ENCODE measurements around the gene HSPA1A.
"Not testable (repeated sequence)": the region's sequence is repeated elsewhere in the genome, so short reads cannot be mapped to it uniquely, and the experiment has no call there.

The HSPA1A gene

GRCh38 chr6:31814677-31815024 lies 692 bp upstream of the HSPA1A start:
- Histone ChIP-seq H3K4me1 (ENCODE audit: control insufficient read depth, insufficient read depth, low read length) (no peaks in the 10 kb centered on the region), H3K36me3 (ENCODE audit: control insufficient read depth, insufficient read depth, low read length) (no peaks in the 10 kb centered on the region), H3K9me3 (ENCODE audit: control insufficient read depth, insufficient read depth, low read length) (no peaks in the 10 kb centered on the region), H3K27ac (ENCODE audit: low read length) (no peak overlapping the region), H3K27me3 (ENCODE audit: control insufficient read depth, insufficient read depth, low read length) (no peaks in the 10 kb centered on the region), H3K4me3 (ENCODE audit: low read length) (peak overlapping the region; percentile 60; the same call in 1 of the 2 replicates)
- no CpG with 5 or more reads among the region's 13 CpGs for WGBS (ENCODE audit: insufficient coverage, insufficient read length)
- DNase-seq (ENCODE audit: low read depth, low spot score), result no peak

DNA sequence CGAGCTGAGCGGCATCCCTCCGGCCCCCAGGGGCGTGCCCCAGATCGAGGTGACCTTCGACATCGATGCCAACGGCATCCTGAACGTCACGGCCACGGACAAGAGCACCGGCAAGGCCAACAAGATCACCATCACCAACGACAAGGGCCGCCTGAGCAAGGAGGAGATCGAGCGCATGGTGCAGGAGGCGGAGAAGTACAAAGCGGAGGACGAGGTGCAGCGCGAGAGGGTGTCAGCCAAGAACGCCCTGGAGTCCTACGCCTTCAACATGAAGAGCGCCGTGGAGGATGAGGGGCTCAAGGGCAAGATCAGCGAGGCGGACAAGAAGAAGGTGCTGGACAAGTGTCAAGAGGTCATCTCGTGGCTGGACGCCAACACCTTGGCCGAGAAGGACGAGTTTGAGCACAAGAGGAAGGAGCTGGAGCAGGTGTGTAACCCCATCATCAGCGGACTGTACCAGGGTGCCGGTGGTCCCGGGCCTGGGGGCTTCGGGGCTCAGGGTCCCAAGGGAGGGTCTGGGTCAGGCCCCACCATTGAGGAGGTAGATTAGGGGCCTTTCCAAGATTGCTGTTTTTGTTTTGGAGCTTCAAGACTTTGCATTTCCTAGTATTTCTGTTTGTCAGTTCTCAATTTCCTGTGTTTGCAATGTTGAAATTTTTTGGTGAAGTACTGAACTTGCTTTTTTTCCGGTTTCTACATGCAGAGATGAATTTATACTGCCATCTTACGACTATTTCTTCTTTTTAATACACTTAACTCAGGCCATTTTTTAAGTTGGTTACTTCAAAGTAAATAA lies 2.0 kb downstream of the HSPA1A start:
- not testable (repeated sequence) for H3K27me3 ChIP-seq (ENCODE audit: control insufficient read depth, insufficient read depth, low read length); H3K4me3 ChIP-seq (ENCODE audit: low read length); H3K36me3 ChIP-seq (ENCODE audit: control insufficient read depth, insufficient read depth, low read length); H3K4me1 ChIP-seq (ENCODE audit: control insufficient read depth, insufficient read depth, low read length); DNase-seq (ENCODE audit: low read depth, low spot score); H3K9me3 ChIP-seq (ENCODE audit: control insufficient read depth, insufficient read depth, low read length); H3K27ac ChIP-seq (ENCODE audit: low read length)
- WGBS (ENCODE audit: insufficient coverage, insufficient read length), result no CpG with 5 or more reads among the region's 37 CpGs

GRCh38 chr6:31817929-31818511 lies 2.7 kb downstream of the HSPA1A start:
- no CpG with 5 or more reads among the region's 8 CpGs for WGBS (ENCODE audit: insufficient coverage, insufficient read length)
- not testable (repeated sequence) for H3K27ac ChIP-seq (ENCODE audit: low read length); H3K9me3 ChIP-seq (ENCODE audit: control insufficient read depth, insufficient read depth, low read length); DNase-seq (ENCODE audit: low read depth, low spot score); H3K36me3 ChIP-seq (ENCODE audit: control insufficient read depth, insufficient read depth, low read length); H3K27me3 ChIP-seq (ENCODE audit: control insufficient read depth, insufficient read depth, low read length); H3K4me3 ChIP-seq (ENCODE audit: low read length); H3K4me1 ChIP-seq (ENCODE audit: control insufficient read depth, insufficient read depth, low read length)

DNA sequence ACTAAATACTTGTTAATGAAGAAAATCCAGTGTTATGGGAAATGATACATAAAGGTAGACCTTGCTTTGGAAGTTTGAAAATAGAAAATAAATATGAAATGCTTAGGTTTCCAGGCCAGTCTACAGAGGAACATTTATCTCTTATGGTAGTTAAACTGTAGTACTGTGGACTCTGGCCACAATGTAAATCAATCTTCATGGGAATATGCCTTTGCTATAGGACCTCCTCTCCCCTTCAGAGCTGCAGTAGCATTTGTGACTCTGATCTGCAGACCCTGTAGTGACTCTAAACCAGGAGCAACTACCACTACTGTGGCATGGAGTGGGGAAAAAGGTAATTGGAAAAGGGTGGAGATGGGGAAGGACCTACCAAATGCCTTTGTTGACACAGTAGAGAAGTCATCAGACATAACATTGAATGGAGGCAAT lies 4.5 kb downstream of the HSPA1A start:
- H3K4me3 ChIP-seq (ENCODE audit: low read length), result no peak overlapping the region
- DNase-seq (ENCODE audit: low read depth, low spot score), result no peak
- no peaks in the 10 kb centered on the region for H3K36me3 ChIP-seq (ENCODE audit: control insufficient read depth, insufficient read depth, low read length)
- H3K9me3 ChIP-seq (ENCODE audit: control insufficient read depth, insufficient read depth, low read length), result no peaks in the 10 kb centered on the region
- H3K4me1 ChIP-seq (ENCODE audit: control insufficient read depth, insufficient read depth, low read length), result no peaks in the 10 kb centered on the region; the same call in 1 of the 2 replicates
- no peaks in the 10 kb centered on the region for H3K27me3 ChIP-seq (ENCODE audit: control insufficient read depth, insufficient read depth, low read length)
- H3K27ac ChIP-seq (ENCODE audit: low read length), result no peak overlapping the region

DNA sequence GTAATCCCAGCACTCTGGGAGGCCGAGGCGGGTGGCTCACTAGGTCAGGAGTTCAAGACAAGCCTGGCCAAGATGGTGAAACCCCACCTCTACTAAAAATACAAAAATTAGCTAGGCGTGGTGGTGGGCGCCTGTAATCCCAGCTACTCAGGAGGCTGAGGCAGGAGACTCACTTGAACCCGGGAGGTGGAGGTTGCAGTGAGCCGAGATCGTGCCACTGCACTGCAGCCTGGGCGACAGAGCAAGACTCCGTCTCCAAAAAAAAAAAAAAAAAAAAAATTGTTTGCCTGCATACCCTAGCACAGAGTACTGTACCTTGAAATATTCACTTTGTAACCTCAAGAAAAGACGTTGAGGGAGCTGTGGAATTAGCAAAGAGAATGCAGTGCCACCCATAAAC lies 5.1 kb downstream of the HSPA1A start:
- no CpG with 5 or more reads among the region's 10 CpGs for WGBS (ENCODE audit: insufficient coverage, insufficient read length)
- H3K4me1 ChIP-seq (ENCODE audit: control insufficient read depth, insufficient read depth, low read length); H3K27ac ChIP-seq (ENCODE audit: low read length): not testable (repeated sequence)

GRCh38 chr6:31821301-31822035 lies 6.1 kb downstream of the HSPA1A start:
- DNase-seq (ENCODE audit: low read depth, low spot score), result no peak
- no peak overlapping the region for H3K27ac ChIP-seq (ENCODE audit: low read length)

More for the DNA sequence above, 5.1 kb downstream of the HSPA1A start:
- DNase-seq (ENCODE audit: low read depth, low spot score); H3K4me3 ChIP-seq (ENCODE audit: low read length); H3K9me3 ChIP-seq (ENCODE audit: control insufficient read depth, insufficient read depth, low read length); H3K36me3 ChIP-seq (ENCODE audit: control insufficient read depth, insufficient read depth, low read length); H3K27me3 ChIP-seq (ENCODE audit: control insufficient read depth, insufficient read depth, low read length): not testable (repeated sequence)

GRCh38 chr6:31822036-31822821 lies 6.9 kb downstream of the HSPA1A start:
- peak overlapping the region; percentile 29; the same call in 1 of the 2 replicates for H3K4me3 ChIP-seq (ENCODE audit: low read length)
- no CpG with 5 or more reads among the region's 25 CpGs for WGBS (ENCODE audit: insufficient coverage, insufficient read length)
- DNase-seq (ENCODE audit: low read depth, low spot score), result no peak
- no peaks in the 10 kb centered on the region for H3K36me3 ChIP-seq (ENCODE audit: control insufficient read depth, insufficient read depth, low read length)
- H3K4me1 ChIP-seq (ENCODE audit: control insufficient read depth, insufficient read depth, low read length), result no peaks in the 10 kb centered on the region; the same call in none of the 2 replicates
- no peak overlapping the region for H3K27ac ChIP-seq (ENCODE audit: low read length)
- no peaks in the 10 kb centered on the region for H3K27me3 ChIP-seq (ENCODE audit: control insufficient read depth, insufficient read depth, low read length)
- H3K9me3 ChIP-seq (ENCODE audit: control insufficient read depth, insufficient read depth, low read length), result no peaks in the 10 kb centered on the region

More at GRCh38 chr6:31821301-31822035, 6.1 kb downstream of the HSPA1A start:
- peak overlapping the region; percentile 55; the same call in 1 of the 2 replicates for H3K4me3 ChIP-seq (ENCODE audit: low read length)
- H3K36me3 ChIP-seq (ENCODE audit: control insufficient read depth, insufficient read depth, low read length), result no peaks in the 10 kb centered on the region
- no peaks in the 10 kb centered on the region for H3K27me3 ChIP-seq (ENCODE audit: control insufficient read depth, insufficient read depth, low read length)
- H3K4me1 ChIP-seq (ENCODE audit: control insufficient read depth, insufficient read depth, low read length), result no peaks in the 10 kb centered on the region; the same call in none of the 2 replicates
- no CpG with 5 or more reads among the region's 39 CpGs for WGBS (ENCODE audit: insufficient coverage, insufficient read length)
- no peaks in the 10 kb centered on the region for H3K9me3 ChIP-seq (ENCODE audit: control insufficient read depth, insufficient read depth, low read length)

DNA sequence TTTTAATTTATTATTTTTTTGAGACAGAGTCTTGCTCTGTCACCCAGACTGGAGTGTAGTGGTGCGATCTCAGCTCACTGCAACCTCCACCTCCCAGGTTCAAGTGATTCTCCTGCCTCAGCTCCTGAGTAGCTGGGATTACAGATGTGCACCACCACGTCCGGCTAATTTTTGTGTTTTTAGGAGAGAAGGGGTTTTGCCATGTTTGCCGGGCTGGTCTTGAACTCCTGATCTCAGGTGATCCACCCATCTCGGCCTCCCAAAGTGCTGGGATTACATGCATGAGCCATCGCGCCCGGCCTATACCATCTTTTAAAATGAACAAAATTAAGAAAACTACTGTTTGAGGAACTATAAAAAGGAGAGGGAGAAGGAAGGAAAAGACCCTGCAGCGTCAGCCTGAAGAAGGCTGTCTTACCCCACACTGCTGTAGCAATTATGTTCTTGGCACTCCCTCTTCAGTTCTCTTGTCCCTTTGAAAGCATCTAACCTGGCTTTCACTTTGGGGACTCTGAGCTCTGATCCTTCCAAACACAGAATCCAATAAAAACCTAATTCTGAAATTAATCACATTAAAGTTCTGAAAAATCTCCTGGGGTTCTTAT lies 8.4 kb downstream of the HSPA1A start:
- H3K36me3 ChIP-seq (ENCODE audit: control insufficient read depth, insufficient read depth, low read length); DNase-seq (ENCODE audit: low read depth, low spot score); H3K27me3 ChIP-seq (ENCODE audit: control insufficient read depth, insufficient read depth, low read length); H3K9me3 ChIP-seq (ENCODE audit: control insufficient read depth, insufficient read depth, low read length); H3K4me3 ChIP-seq (ENCODE audit: low read length); H3K27ac ChIP-seq (ENCODE audit: low read length); H3K4me1 ChIP-seq (ENCODE audit: control insufficient read depth, insufficient read depth, low read length): not testable (repeated sequence)
- WGBS (ENCODE audit: insufficient coverage, insufficient read length), result no CpG with 5 or more reads among the region's 9 CpGs

- H3K4me1 ChIP-seq (ENCODE audit: control insufficient read depth, insufficient read depth, low read length), result no peaks in the 10 kb centered on the region; the same call in none of the 2 replicates
- no peak for DNase-seq (ENCODE audit: low read depth, low spot score)
- H3K9me3 ChIP-seq (ENCODE audit: control insufficient read depth, insufficient read depth, low read length), result no peaks in the 10 kb centered on the region
- H3K27me3 ChIP-seq (ENCODE audit: control insufficient read depth, insufficient read depth, low read length), result no peaks in the 10 kb centered on the region
- no CpG with 5 or more reads among the region's 4 CpGs for WGBS (ENCODE audit: insufficient coverage, insufficient read length)
- H3K36me3 ChIP-seq (ENCODE audit: control insufficient read depth, insufficient read depth, low read length), result no peaks in the 10 kb centered on the region; the same call in 1 of the 2 replicates
- no peak overlapping the region for H3K4me3 ChIP-seq (ENCODE audit: low read length)
- H3K27ac ChIP-seq (ENCODE audit: low read length), result peak overlapping the region; percentile 42
Observed at GRCh38 chr6:31825553-31825952, 10.2 kb downstream of the HSPA1A start.

All from iPS DF 6.9 (cell line).